HCT116 (cell line): ENCODE measurements around the gene CLEC10A. TPM values are rescaled to one million over a fixed set of nuclear protein-coding genes. Genes with fewer than 3 reads are reported as not detected.

ENCODE experiments used
- ATAC-seq: fragments of 200-7000 bp; cut with Tn5 transposase; 2 replicates; pipeline ENCODE4 v1.9.1; 2020; ENCODE audit warnings: mild to moderate bottlenecking, moderate library complexity
- BruUV-seq: library from RNA; stranded (reverse); fragments of 400-500 nt; replicated peaks from 2 replicates; lab custom pipeline; 2021; lab: Mats Ljungman, UMichigan
- CTCF ChIA-PET: fragments of 300-600 bp; sonication (Branson Sonifier 250); formaldehyde crosslinking; loops from one replicate; lab custom pipeline; 2021; ENCODE audit warnings: antibody characterized with exemption; lab: Charles Lee
- POLR2A ChIA-PET: fragments of 300-600, 350-600 bp; sonication (Branson Sonifier 250); formaldehyde crosslinking; loops from one replicate; lab custom pipeline; 2021; ENCODE audit warnings: antibody characterized with exemption; lab: Charles Lee
- RAD21 ChIA-PET, 2 experiments: fragments of 300-600 bp; sonication (Branson Sonifier 250); formaldehyde crosslinking; loops; one replicate each; lab custom pipeline; 2023; ENCODE audit warnings: low total read pairs in 2 of 2; ENCODE audit not compliant: uncharacterized antibody in 2 of 2, unreplicated experiment in 2 of 2, low non-redundant PET in 1 of 2; lab: Charles Lee
- DNase-seq: peaks from one replicate; pipeline ENCODE4 v3.0.0-alpha.2; 2010; ENCODE audit warnings: low read depth, low spot score
- H2AFZ ChIP-seq: fragments of 200-600 bp; shearing (Covaris generic), sonication (generic); 2 replicates; pipeline ENCODE4 v1.6.1; 2017; ENCODE audit warnings: low read depth, mixed run types, mixed read lengths, antibody characterized with exemption, low read length; ENCODE audit not compliant: poor library complexity, severe bottlenecking
- H3K27ac ChIP-seq: 2 replicates; pipeline ENCODE4 v1.5.1; 2012; ENCODE audit warnings: low read depth, low read length
- H3K27me3 ChIP-seq: fragments of 200-600 bp; sonication (generic); 2 replicates; pipeline ENCODE4 v1.6.1; 2016; ENCODE audit warnings: mixed run types, low read length, mixed read lengths; ENCODE audit not compliant: insufficient read depth
- H3K36me3 ChIP-seq, 2 experiments: fragments of 200-500 bp in 1 of 2; fragments of 200-600 bp in 1 of 2; sonication (Bioruptor generic) in 1 of 2; sonication (generic) in 1 of 2; 2 replicates each; pipeline versions ENCODE4 v1.5.1 to v1.6.1; 2014 to 2016; ENCODE audit warnings: low read length in 2 of 2, inconsistent platforms in 1 of 2, mixed read lengths in 1 of 2, mixed run types in 1 of 2; ENCODE audit not compliant: insufficient read depth in 2 of 2, control insufficient read depth in 1 of 2
- H3K4me1 ChIP-seq, 2 experiments: fragments of 200-600 bp in 1 of 2; sonication (generic) in 1 of 2; 2 replicates each; pipeline versions ENCODE4 v1.5.1 to v1.6.1; 2012 to 2017; ENCODE audit warnings: low read length in 2 of 2, inconsistent platforms in 1 of 2, mild to moderate bottlenecking in 1 of 2, mixed read lengths in 1 of 2, mixed run types in 1 of 2, moderate library complexity in 1 of 2; ENCODE audit not compliant: insufficient read depth in 2 of 2, control insufficient read depth in 1 of 2
- H3K4me2 ChIP-seq: fragments of 200-600 bp; sonication (generic); 2 replicates; pipeline ENCODE4 v1.6.1; 2017; ENCODE audit warnings: mixed run types, low read length, mixed read lengths
- H3K4me3 ChIP-seq, 2 experiments: fragments of 200-600 bp in 1 of 2; sonication (generic) in 1 of 2; replicated peaks in 1 of 2; 2 replicates each; pipeline ENCODE4 v1.5.1; 2011 to 2016; ENCODE audit warnings: low read length in 2 of 2, control low read depth in 1 of 2, low read depth in 1 of 2, mild to moderate bottlenecking in 1 of 2, mixed read lengths in 1 of 2, mixed run types in 1 of 2
- H3K79me2 ChIP-seq: fragments of 200-600 bp; sonication (generic); 2 replicates; pipeline ENCODE4 v1.6.1; 2017; ENCODE audit warnings: mild to moderate bottlenecking, mixed run types, low read length, moderate library complexity, mixed read lengths; ENCODE audit not compliant: insufficient read depth
- H3K9ac ChIP-seq: fragments of 200-600 bp; sonication (generic); 2 replicates; pipeline ENCODE4 v1.6.1; 2016; ENCODE audit warnings: low read length, mixed read lengths
- H3K9me2 ChIP-seq: fragments of 200-600 bp; sonication (generic), shearing (Covaris generic); 2 replicates; pipeline ENCODE4 v1.6.1; 2017; ENCODE audit warnings: mixed run types, mild to moderate bottlenecking, moderate library complexity; ENCODE audit not compliant: insufficient read depth
- H3K9me3 ChIP-seq, 2 experiments: fragments of 200-500 bp in 1 of 2; fragments of 200-600 bp in 1 of 2; sonication (Bioruptor generic) in 1 of 2; sonication (generic) in 1 of 2; 2 replicates each; pipeline ENCODE4 v1.6.1; 2014 to 2017; ENCODE audit warnings: low read length in 2 of 2, mixed read lengths in 2 of 2, inconsistent platforms in 1 of 2, low read depth in 1 of 2, mild to moderate bottlenecking in 1 of 2, mixed run types in 1 of 2, moderate library complexity in 1 of 2; ENCODE audit not compliant: control insufficient read depth in 1 of 2, insufficient read depth in 1 of 2
- H4K20me1 ChIP-seq: fragments of 200-600 bp; sonication (generic), shearing (Covaris generic); 2 replicates; pipeline ENCODE4 v1.6.1; 2017; ENCODE audit warnings: mixed run types, mild to moderate bottlenecking, moderate library complexity; ENCODE audit not compliant: insufficient read depth
- EZH2 ChIP-seq: fragments of 200-600 bp; sonication (generic); IDR thresholded peaks from 2 replicates; pipeline ENCODE4 v1.6.1; 2017; ENCODE audit warnings: antibody characterized with exemption, mixed run types
- JUND ChIP-seq: IDR thresholded peaks from 2 replicates; pipeline ENCODE4 v1.6.1; 2012
- MAX ChIP-seq: IDR thresholded peaks from 2 replicates; pipeline ENCODE4 v1.6.1; 2012
- POLR2A ChIP-seq: IDR thresholded peaks from 2 replicates; pipeline ENCODE4 v1.7.0; 2011; ENCODE audit warnings: borderline replicate concordance; ENCODE audit not compliant: insufficient read depth, insufficient read length; ENCODE audit errors: extremely low read depth
- POLR2AphosphoS5 ChIP-seq: IDR thresholded peaks from 2 replicates; pipeline ENCODE4 v1.6.1; 2011; ENCODE audit warnings: mild to moderate bottlenecking, low read depth, low read length, moderate library complexity
- SRF ChIP-seq: IDR thresholded peaks from 2 replicates; pipeline ENCODE4 v1.6.1; 2012; ENCODE audit warnings: low read depth
- TCF7L2 ChIP-seq: IDR thresholded peaks from 2 replicates; pipeline ENCODE4 v1.7.0; 2011; ENCODE audit warnings: borderline replicate concordance, inconsistent platforms; ENCODE audit not compliant: insufficient read depth, insufficient read length; ENCODE audit errors: extremely low read depth
- ZNF274 ChIP-seq: fragments of 200-500 bp; sonication (Bioruptor generic); IDR thresholded peaks from 2 replicates; pipeline ENCODE4 v1.6.1; 2014; ENCODE audit warnings: mild to moderate bottlenecking, low read depth, low read length, inconsistent platforms
- intact Hi-C: fragments of 100-400 bp; cut with micrococcal nuclease; formaldehyde crosslinking; loops from 2 replicates; pipeline ENCODE4 v1.10.0; 2022
- total RNA-seq: library from RNA; stranded (reverse); gene quantifications from one replicate; pipeline ENCODE4 v1.2.1, GENCODE V29; 2021; ENCODE audit not compliant: unreplicated experiment

CLEC10A gene
- total RNA-seq, 1 experiment from 2014 or later = not detected

DNA sequence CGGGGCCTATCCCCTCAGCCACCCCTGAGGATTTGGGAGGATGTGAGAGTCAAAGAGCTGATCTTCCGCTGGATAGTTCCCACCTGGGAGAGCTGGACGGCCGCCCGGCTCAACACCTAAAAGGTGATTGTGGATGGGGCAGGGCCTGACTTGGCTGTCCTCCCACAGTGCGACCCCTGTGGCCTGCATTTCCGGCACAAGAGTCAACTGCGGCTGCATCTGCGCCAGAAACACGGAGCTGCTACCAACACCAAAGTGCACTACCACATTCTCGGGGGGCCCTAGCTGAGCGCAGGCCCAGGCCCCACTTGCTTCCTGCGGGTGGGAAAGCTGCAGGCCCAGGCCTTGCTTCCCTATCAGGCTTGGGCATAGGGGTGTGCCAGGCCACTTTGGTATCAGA lies 52.7 kb downstream of the CLEC10A start:
- ATAC-seq (no peak), DNase-seq (no peak)
- ChIA-PET CTCF (no interaction called here), POLR2A (no interaction called here), RAD21 (interaction anchor here in 1 of 2 experiments (0.9 kb wide), 1 partner anchor 22 kb away, joined by 3 read pairs; no protein-coding TSS in a partner anchor)
- intact Hi-C loops = no loop called here
- Histone ChIP-seq H3K36me3 (no peaks in the 10 kb centered on the region), H4K20me1 (no peaks in the 10 kb centered on the region), H3K4me3 (no peak overlapping the region), H3K4me1 (peaks cover 2 to 30% of the 10 kb centered on the region in 2 experiments; a peak in 2 of 4 replicates), H3K9me3 (no peaks in the 10 kb centered on the region), H3K27ac (no peak overlapping the region), H3K9ac (no peak overlapping the region), H3K27me3 (no peaks in the 10 kb centered on the region), H2AFZ (no peak overlapping the region), H3K4me2 (no peak overlapping the region), H3K79me2 (no peaks in the 10 kb centered on the region), H3K9me2 (no peaks in the 10 kb centered on the region)
- no TSS peak for BruUV-seq
- TF ChIP-seq MAX (no peak), EZH2 (no peak), SRF (no peak), TCF7L2 (no peak), POLR2AphosphoS5 (no peak), JUND (no peak)

DNA sequence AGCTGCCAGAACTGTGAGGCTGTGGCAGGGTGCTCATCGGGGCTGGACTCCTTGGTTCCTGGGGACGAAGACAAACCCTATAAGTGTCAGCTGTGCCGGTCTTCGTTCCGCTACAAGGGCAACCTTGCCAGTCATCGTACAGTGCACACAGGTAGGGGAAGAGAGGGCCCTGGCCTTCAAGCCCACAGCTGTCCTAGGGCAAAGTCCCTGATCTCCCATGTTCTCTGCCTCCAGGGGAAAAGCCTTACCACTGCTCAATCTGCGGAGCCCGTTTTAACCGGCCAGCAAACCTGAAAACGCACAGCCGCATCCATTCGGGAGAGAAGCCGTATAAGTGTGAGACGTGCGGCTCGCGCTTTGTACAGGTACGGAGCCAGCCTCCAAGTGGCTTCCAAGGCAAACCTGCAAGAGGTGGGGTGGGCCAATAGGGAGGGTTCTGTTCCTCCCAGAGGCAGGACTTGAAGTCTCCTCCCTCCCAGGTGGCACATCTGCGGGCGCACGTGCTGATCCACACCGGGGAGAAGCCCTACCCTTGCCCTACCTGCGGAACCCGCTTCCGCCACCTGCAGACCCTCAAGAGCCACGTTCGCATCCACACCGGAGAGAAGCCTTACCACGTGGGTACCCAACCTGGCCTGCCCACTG lies 53.5 kb downstream of the CLEC10A start:
- H3K9me2 ChIP-seq = no peaks in the 10 kb centered on the region
- no peak overlapping the region for H3K4me2 ChIP-seq
- no peaks in the 10 kb centered on the region for H3K36me3 ChIP-seq
- H4K20me1 ChIP-seq = no peaks in the 10 kb centered on the region
- ChIA-PET POLR2A (no interaction called here), CTCF (no interaction called here), RAD21 (no interaction called here)
- TF ChIP-seq SRF = no peak
- TF ChIP-seq TCF7L2 = no peak
- no peak for TF ChIP-seq POLR2A
- no peak for TF ChIP-seq ZNF274
- TF ChIP-seq EZH2 = no peak
- H2AFZ ChIP-seq = no peak overlapping the region
- H3K27ac ChIP-seq = no peak overlapping the region
- H3K79me2 ChIP-seq = no peaks in the 10 kb centered on the region
- no peak overlapping the region for H3K9ac ChIP-seq
- no peak overlapping the region for H3K4me3 ChIP-seq
- ATAC-seq (no peak), DNase-seq (no peak)
- intact Hi-C loops = no loop called here
- H3K27me3 ChIP-seq = no peaks in the 10 kb centered on the region
- BruUV-seq = no TSS peak
- no peaks in the 10 kb centered on the region for H3K9me3 ChIP-seq
- peaks cover 2 to 34% of the 10 kb centered on the region in 2 experiments; a peak in 2 of 4 replicates for H3K4me1 ChIP-seq
